Suppressor macrophage treated with lipopolysaccharide for 1 hour (primary cell): ENCODE data around the gene CHD6.
"Not testable (repeated sequence)": the region's sequence is repeated elsewhere in the genome, so short reads cannot be mapped to it uniquely, and the experiment has no call there.

Experiments used
- DNase-seq, 3 donors: peaks; one replicate each; pipeline ENCODE4 v3.0.0-alpha.2; 2020 to 2022

CHD6 gene

GRCh38 chr20:41538810-41539596, 79.2 kb downstream of the CHD6 start:
- no peak for DNase-seq

- no peak for DNase-seq
Measured at GRCh38 chr20:41537865-41538264, 80.3 kb downstream of the CHD6 start.

GRCh38 chr20:41535551-41535950, 82.6 kb downstream of the CHD6 start:
- not testable (repeated sequence) for DNase-seq

- DNase-seq = no peak
Measured at GRCh38 chr20:41534842-41535241, 83.3 kb downstream of the CHD6 start.

GRCh38 chr20:41534170-41534569, 84.0 kb downstream of the CHD6 start:
- DNase-seq = no peak

- DNase-seq = no peak
Measured at GRCh38 chr20:41533537-41534136, 84.5 kb downstream of the CHD6 start.

- no peak for DNase-seq
Measured at GRCh38 chr20:41532935-41533334, 85.2 kb downstream of the CHD6 start.

- no peak for DNase-seq
Measured at GRCh38 chr20:41531518-41532275, 86.5 kb downstream of the CHD6 start.

- no peak for DNase-seq
Measured at GRCh38 chr20:41530923-41531322, 87.3 kb downstream of the CHD6 start.

- DNase-seq = no peak
Measured at GRCh38 chr20:41526327-41526726, 91.8 kb downstream of the CHD6 start.

- peak; percentile 12 to 42 (median 34) for DNase-seq
Measured at GRCh38 chr20:41524980-41525613, 93.1 kb downstream of the CHD6 start.

GRCh38 chr20:41523857-41524256, 94.3 kb downstream of the CHD6 start:
- DNase-seq = no peak

GRCh38 chr20:41513829-41514228, 104.3 kb downstream of the CHD6 start:
- DNase-seq = no peak

- DNase-seq = no peak
Measured at GRCh38 chr20:41512624-41513023, 105.6 kb downstream of the CHD6 start.

GRCh38 chr20:41510847-41511450, 107.2 kb downstream of the CHD6 start:
- no peak for DNase-seq

GRCh38 chr20:41510224-41510623, 108.0 kb downstream of the CHD6 start:
- DNase-seq = no peak

GRCh38 chr20:41509316-41510200, 108.6 kb downstream of the CHD6 start:
- no peak for DNase-seq

GRCh38 chr20:41508335-41508734, 109.8 kb downstream of the CHD6 start:
- DNase-seq = peak; percentile 28 to 48 (median 38)

GRCh38 chr20:41507851-41508250, 110.3 kb downstream of the CHD6 start:
- no peak for DNase-seq

GRCh38 chr20:41507436-41507835, 110.7 kb downstream of the CHD6 start:
- no peak for DNase-seq

GRCh38 chr20:41506192-41506915, 111.8 kb downstream of the CHD6 start:
- no peak for DNase-seq
